C4-2B (cell line): ENCODE data around the gene PPM1L.

Experiments
- H3K27ac ChIP-seq: fragments of 450-650 bp; 2 replicates; pipeline ENCODE4 v1.5.1; 2017
- ZFX ChIP-seq: fragments of 450-650 bp; IDR thresholded peaks from 2 replicates; pipeline ENCODE4 v1.6.1; 2017
- TF ChIP-seq, protein P1 (sequence below): fragments of 450-650 bp; conservative IDR thresholded peaks from 2 replicates; pipeline ENCODE4 v1.5.1; 2017; ENCODE audit warnings: mild to moderate bottlenecking

The PPM1L gene

DNA sequence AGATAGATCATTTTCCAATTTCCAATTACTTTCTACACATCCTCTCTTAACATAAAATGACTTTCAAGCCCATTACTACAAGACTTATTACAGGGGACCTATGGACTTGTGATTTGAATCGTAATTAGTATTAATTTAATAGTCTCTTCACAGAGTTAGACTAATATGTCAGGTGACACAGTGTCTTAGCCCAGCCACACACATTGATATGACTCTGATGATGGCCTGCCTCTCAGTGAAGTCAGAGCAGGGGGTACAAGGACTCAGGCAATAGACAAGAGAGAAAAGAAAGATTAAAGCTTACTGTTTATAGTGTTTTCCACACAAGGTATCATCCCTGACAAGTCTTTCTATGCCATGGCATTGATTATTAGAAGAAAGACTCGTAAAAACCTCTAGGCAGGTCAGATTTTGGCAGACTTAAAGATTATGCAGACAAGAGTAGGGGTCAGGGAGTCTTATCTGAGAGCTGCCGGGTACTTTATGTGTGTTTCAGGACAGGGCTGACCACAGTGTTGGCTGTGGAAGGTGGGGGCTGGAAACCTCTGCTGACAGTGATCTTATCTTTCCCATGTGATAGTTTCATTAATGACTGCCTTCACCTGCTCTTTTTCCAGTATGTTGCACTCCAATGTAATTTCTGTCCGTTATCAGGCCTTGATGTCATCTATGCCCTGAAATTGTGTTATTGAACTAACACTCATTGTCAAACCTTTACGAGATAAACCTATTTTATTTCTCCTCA is 299.0 kb downstream of the PPM1L start:
- H3K27ac ChIP-seq, result no peak overlapping the region
- TF ChIP-seq ZFX, result no peak
- TF ChIP-seq, protein P1, sequence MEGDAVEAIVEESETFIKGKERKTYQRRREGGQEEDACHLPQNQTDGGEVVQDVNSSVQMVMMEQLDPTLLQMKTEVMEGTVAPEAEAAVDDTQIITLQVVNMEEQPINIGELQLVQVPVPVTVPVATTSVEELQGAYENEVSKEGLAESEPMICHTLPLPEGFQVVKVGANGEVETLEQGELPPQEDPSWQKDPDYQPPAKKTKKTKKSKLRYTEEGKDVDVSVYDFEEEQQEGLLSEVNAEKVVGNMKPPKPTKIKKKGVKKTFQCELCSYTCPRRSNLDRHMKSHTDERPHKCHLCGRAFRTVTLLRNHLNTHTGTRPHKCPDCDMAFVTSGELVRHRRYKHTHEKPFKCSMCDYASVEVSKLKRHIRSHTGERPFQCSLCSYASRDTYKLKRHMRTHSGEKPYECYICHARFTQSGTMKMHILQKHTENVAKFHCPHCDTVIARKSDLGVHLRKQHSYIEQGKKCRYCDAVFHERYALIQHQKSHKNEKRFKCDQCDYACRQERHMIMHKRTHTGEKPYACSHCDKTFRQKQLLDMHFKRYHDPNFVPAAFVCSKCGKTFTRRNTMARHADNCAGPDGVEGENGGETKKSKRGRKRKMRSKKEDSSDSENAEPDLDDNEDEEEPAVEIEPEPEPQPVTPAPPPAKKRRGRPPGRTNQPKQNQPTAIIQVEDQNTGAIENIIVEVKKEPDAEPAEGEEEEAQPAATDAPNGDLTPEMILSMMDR, result no peak

DNA sequence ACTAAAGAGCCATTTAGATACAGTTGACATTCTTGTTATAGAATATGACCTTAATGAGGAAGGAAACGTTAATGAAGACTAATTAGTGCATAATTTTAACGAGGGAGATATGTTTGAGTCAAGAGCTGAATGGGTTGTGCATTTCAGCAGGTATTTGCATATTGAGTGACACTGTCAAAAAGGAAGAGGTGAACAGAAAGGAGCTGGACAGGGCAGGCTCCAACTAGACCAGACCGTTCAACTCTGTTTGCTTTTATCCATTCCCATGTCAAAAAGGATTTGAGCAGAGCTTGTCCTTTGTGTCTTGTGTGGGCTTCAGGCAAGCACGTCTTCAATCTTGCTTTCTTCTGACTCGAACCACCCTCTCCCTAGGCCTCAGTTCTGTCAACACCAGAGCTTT is 308.4 kb downstream of the PPM1L start:
- no peak overlapping the region for H3K27ac ChIP-seq
- TF ChIP-seq, protein P1, result no peak
- no peak for TF ChIP-seq ZFX

DNA sequence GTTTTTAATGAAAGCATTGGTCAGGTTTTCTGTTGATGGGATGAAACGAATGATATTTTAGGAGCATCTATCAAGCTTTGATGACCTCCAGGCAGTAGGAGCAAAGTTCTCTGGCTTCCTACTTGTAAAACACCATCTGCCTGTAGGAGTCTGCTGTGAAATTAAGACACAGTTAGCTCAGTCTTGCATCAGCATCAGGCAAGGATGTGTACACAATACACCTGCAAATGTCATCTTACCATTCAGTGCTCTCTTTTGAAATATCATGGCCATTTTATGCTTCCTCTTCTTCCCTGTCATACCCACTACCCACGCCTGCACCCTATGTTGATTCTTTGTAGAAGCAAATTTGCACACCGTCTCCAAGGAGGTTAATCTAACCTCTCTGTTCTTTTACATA is 310.9 kb downstream of the PPM1L start:
- TF ChIP-seq ZFX, result no peak
- TF ChIP-seq, protein P1, result no peak
- no peak overlapping the region for H3K27ac ChIP-seq

DNA sequence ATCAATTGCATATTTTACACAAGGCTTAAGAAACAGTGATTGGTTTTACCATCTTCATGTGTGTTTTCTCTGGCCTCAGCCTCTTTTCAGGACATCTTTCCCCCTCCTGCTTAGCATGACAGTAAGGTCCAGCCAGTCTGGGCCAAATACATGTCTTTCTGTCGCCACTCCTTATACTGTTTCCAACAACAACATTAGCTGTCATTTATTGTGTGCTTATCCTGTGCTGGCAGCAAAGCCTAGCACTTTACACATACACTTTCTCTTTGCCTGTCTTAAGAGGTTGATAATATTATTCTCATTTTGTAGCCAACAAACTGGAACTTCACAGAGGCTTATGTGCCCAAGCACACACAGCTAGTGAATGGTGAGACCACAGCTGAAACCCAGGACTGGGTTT is 311.3 kb downstream of the PPM1L start:
- TF ChIP-seq, protein P1, result no peak
- no peak for TF ChIP-seq ZFX
- no peak overlapping the region for H3K27ac ChIP-seq

DNA sequence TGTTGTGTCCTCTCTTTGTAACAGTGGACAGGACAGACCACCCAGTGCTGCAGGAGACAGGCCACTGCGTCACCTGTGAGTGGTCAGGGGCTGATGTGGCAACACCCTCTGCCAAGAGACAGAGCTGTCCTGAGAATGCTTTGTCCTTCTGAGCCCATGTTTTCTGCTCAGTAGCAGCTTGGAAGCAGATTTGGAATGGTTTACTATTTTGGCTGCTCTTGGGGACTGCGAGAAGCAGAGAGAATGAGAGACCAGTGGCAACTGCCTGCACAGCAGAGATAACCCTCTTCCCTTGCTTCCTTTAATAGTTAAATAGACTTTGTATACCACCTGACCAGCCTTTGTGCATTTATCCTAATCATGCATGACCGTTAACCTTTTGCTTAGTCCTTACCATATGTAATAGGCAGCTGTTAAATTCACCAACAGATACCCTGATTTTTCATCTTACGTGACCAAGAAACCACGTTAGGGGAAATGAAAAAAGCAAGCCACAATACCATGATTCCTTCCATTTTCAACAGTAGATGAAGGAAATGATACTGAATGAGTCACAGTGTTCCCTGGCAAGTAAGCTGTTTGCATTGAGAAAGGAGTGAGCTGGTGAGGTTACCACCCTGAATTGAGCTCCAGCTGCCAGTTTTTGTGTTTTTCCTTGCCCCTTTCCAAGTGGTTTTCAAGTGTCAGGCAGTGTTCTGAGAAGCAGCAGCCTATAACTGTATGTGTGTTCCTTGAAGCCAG is 313.6 kb downstream of the PPM1L start:
- H3K27ac ChIP-seq, result no peak overlapping the region; the same call in 1 of the 2 replicates
- TF ChIP-seq, protein P1, result no peak
- no peak for TF ChIP-seq ZFX

DNA sequence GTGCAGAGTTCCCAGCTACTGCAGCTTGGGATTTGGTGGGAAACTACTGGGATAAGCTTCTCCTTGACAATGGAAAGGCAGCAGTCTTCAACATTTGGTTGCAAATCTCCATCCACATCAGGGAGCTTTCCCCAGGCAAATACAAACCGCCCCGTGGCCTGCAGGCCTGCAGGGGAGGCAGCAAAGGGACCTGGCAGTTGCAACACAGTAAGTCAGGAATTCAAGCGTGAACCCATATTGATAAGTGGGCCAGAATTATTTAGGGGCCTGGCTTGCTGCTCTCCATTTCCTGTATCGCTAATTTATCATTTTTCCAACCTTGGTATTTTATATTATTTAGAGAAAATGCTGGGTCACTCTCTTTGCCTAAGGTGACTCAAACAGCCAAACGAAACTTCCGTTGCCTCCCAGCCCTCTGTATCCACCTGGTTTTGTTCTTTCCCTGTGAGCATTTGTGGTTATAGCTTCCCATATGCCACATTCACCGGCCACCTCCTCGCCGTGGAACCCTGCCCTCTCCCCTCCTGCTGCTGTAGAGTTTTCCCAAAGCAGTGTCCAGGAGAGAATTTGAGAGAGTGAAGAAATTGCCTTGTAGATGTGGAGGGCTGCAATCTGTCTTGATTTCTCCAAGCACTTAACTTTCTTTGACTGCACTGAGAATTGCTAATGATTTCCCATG is 314.4 kb downstream of the PPM1L start:
- H3K27ac ChIP-seq, result no peak overlapping the region; the same call in 1 of the 2 replicates

More for the DNA sequence above, 314.4 kb downstream of the PPM1L start:
- TF ChIP-seq, protein P1, result no peak
- TF ChIP-seq ZFX, result no peak
